Right lobe of liver (tissue), 6 donors: ENCODE results near the gene APP. TPM values are rescaled to one million over a fixed set of nuclear protein-coding genes. Genes with fewer than 3 reads are reported as not detected.

ENCODE experiments used
- ATAC-seq, 4 donors: fragments of 200-7000 bp; cut with Tn5 transposase; one replicate each; pipeline ENCODE4 v1.9.1; 2020; ENCODE audit warnings: mild to moderate bottlenecking in 4 of 4, moderate library complexity in 4 of 4
- DNase-seq, 3 donors: peaks; one replicate each; pipeline ENCODE4 v3.0.0-alpha.2; 2020
- H3K27ac ChIP-seq, 3 donors: fragments of 200-600 bp; one replicate each; pipeline ENCODE4 v1.8.0; 2022
- H3K27me3 ChIP-seq, 2 donors: fragments of 200-600 bp; one replicate each; pipeline ENCODE4 v1.8.0; 2022
- H3K36me3 ChIP-seq, 4 donors: fragments of 200-600 bp; sonication (generic) in 1 of 4; one replicate each; pipeline versions ENCODE4 v1.5.1 to v1.8.0; 2017 to 2022; ENCODE audit warnings: control low read depth in 1 of 4
- H3K4me1 ChIP-seq, 4 donors: fragments of 200-600 bp; sonication (generic) in 1 of 4; one replicate each; pipeline versions ENCODE4 v1.5.1 to v1.8.0; 2017 to 2022; ENCODE audit warnings: control low read depth in 1 of 4
- H3K4me3 ChIP-seq, 3 donors: fragments of 200-600 bp; one replicate each; pipeline ENCODE4 v1.8.0; 2022
- H3K9me3 ChIP-seq, 4 donors: fragments of 200-600 bp; sonication (generic) in 1 of 4; one replicate each; pipeline versions ENCODE4 v1.5.1 to v1.8.0; 2017 to 2022; ENCODE audit warnings: control low read depth in 1 of 4
- CTCF ChIP-seq, 4 donors: fragments of 200-600 bp in 3 of 4; fragments of 450-650 bp in 1 of 4; IDR thresholded peaks; one replicate each; pipeline versions ENCODE4 v1.5.1 to v1.8.0; 2016 to 2022; ENCODE audit warnings: antibody characterized with exemption in 4 of 4, mild to moderate bottlenecking in 2 of 4
- POLR2A ChIP-seq: fragments of 450-650 bp; IDR thresholded peaks from one replicate; pipeline ENCODE4 v1.6.1; 2017; ENCODE audit warnings: antibody characterized with exemption, mild to moderate bottlenecking
- WGBS: methylation state at CpG from one replicate; pipeline ENCODE4 v1.1.6; 2018; ENCODE audit warnings: low coverage, low lambda C conversion rate; ENCODE audit not compliant: insufficient coverage; ENCODE audit errors: missing lambda C conversion rate; 5-methylcytosine and 5-hydroxymethylcytosine counted together
- intact Hi-C, 2 donors: fragments of 100-400 bp; cut with DNase I; formaldehyde crosslinking; loops; one replicate each; pipeline versions ENCODE4 v1.11.2 to v1.14.1; 2022
- total RNA-seq, 6 experiments: library from RNA; depleted of rRNA in 2 of 6; stranded (reverse); fragments of >200 nt in 2 of 6; fragmentation: NEBNext Ultra II Directional in 3 of 6; extraction: Animal tissue kit (Norgen Biotek cat#: 25700) in 3 of 6; gene quantifications; one replicate each; pipeline versions ENCODE4 v1.1.0 to v1.2.4, GENCODE V29; 2016 to 2023
- donor health status: DM: no; HTN: yes; CAD: no.
- donor health status: DM: no; HTN: no; CAD: no.
- donor health status: DM: no; HTN: no; CAD: no.
- donor health status: DM: no; HTN: yes; CAD: no.
- donor health status: DM: no; HTN: yes; CAD: no.

APP gene
- total RNA-seq, 6 experiments from 2014 or later: 127 to 262 (median 208) TPM

- no peak for ATAC-seq
- intact Hi-C loops: no loop called here
These were observed 16.8 kb downstream of the APP start for GRCh38 chr21:26153758-26154157.

GRCh38 chr21:26148840-26149354 lies 21.7 kb downstream of the APP start:
- H3K9me3 ChIP-seq: no peaks in the 10 kb centered on the region
- H3K4me1 ChIP-seq: peaks cover 0 to 8% (median 3%) of the 10 kb centered on the region in 4 donors
- TF ChIP-seq POLR2A (no peak), CTCF (IDR thresholded peaks at IDR 0.05) (no peak)
- H3K27me3 ChIP-seq: no peaks in the 10 kb centered on the region
- intact Hi-C loops: no loop called here
- no peak for DNase-seq
- H3K27ac ChIP-seq: no peak overlapping the region
- no peak for ATAC-seq
- H3K4me3 ChIP-seq: no peak overlapping the region
- no peaks in the 10 kb centered on the region for H3K36me3 ChIP-seq

More at GRCh38 chr21:26153758-26154157, 16.8 kb downstream of the APP start:
- no peak for TF ChIP-seq CTCF (IDR thresholded peaks at IDR 0.05)
- no peak for TF ChIP-seq POLR2A
- no peak overlapping the region for H3K27ac ChIP-seq
- 15% methylated on average over 1 of the region's 1 CpG for WGBS
- peaks cover 0 to 6% (median 2%) of the 10 kb centered on the region in 4 donors for H3K4me1 ChIP-seq
- H3K4me3 ChIP-seq: no peak overlapping the region
- H3K27me3 ChIP-seq: no peaks in the 10 kb centered on the region
- no peak for DNase-seq
- H3K9me3 ChIP-seq: no peaks in the 10 kb centered on the region
- no peaks in the 10 kb centered on the region for H3K36me3 ChIP-seq

- WGBS: 31% methylated on average over 1 of the region's 3 CpGs
- H3K4me1 ChIP-seq: peaks cover 0 to 8% (median 3%) of the 10 kb centered on the region in 4 donors
- no peaks in the 10 kb centered on the region for H3K27me3 ChIP-seq
- intact Hi-C loops: no loop called here
- H3K4me3 ChIP-seq: no peak overlapping the region
- TF ChIP-seq POLR2A (no peak), CTCF (IDR thresholded peaks at IDR 0.05) (no peak)
- no peak overlapping the region for H3K27ac ChIP-seq
- DNase-seq (no peak), ATAC-seq (peak in 2 of 4 donors; percentile 19 to 35)
- H3K9me3 ChIP-seq: no peaks in the 10 kb centered on the region
- no peaks in the 10 kb centered on the region for H3K36me3 ChIP-seq
These were observed 22.3 kb downstream of the APP start for GRCh38 chr21:26148071-26148839.

GRCh38 chr21:26147535-26147934 lies 23.0 kb downstream of the APP start:
- no peaks in the 10 kb centered on the region for H3K36me3 ChIP-seq
- WGBS: 48% methylated on average over 4 of the region's 4 CpGs
- DNase-seq: no peak
- no peak for ATAC-seq
- H3K27me3 ChIP-seq: no peaks in the 10 kb centered on the region
- peaks cover 0 to 8% (median 3%) of the 10 kb centered on the region in 4 donors for H3K4me1 ChIP-seq
- no peak overlapping the region for H3K4me3 ChIP-seq
- no peak overlapping the region for H3K27ac ChIP-seq
- no peaks in the 10 kb centered on the region for H3K9me3 ChIP-seq
- intact Hi-C loops: no loop called here
- TF ChIP-seq POLR2A (no peak), CTCF (IDR thresholded peaks at IDR 0.05) (no peak)
